Activated CD4-positive, CD25-positive, alpha-beta regulatory T cell treated with anti-CD3 and anti-CD28 coated beads, Interleukin-2, amount 50 U/mL, for 24 hours (primary cell): ENCODE results near the gene NOS1AP.

Experiments used
- ATAC-seq, 2 donors: fragments of 150-1000 bp; cut with Tn5 transposase; one replicate each; pipeline ENCODE4 v1.10.0; 2021; ENCODE audit warnings: mild to moderate bottlenecking in 1 of 2, moderate library complexity in 1 of 2

Gene NOS1AP

DNA sequence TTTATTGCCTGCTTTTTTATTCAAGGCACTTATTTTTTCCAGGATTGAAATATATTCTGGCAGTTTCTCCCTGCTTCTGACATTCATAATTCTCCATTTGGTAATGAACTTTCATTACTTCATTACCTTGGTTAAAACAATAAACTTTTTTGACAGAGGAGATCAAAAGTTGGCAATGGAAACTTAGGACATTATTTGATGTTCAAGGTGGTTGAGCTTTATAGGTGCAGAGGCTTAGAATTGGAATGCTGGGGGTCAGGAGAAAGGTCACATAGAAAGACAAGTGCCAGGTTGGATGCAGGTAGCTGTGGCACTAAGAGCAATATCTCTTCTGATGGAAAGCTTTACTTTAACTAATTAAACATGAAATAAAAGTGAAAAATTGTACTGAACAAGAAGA is 154.8 kb downstream of the NOS1AP start:
- ATAC-seq = no peak

DNA sequence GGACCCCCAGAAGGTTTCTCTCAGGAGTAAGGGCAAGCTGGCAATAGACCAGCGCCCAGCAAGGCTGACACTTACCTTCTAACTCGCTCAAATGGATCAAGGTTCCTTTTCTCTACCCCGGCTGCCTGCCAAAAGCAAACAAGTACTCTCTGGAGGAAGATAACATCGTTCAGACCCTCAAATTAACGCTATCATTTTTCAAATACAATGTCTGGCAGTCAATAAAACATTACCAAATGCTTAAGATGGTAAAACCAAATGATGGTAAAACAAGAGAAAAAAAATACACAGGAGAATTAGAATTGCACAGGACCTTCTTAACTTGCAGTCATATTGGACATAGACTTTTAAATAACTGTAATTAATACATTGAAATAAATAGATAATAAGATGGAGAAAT is 159.1 kb downstream of the NOS1AP start:
- ATAC-seq = no peak

DNA sequence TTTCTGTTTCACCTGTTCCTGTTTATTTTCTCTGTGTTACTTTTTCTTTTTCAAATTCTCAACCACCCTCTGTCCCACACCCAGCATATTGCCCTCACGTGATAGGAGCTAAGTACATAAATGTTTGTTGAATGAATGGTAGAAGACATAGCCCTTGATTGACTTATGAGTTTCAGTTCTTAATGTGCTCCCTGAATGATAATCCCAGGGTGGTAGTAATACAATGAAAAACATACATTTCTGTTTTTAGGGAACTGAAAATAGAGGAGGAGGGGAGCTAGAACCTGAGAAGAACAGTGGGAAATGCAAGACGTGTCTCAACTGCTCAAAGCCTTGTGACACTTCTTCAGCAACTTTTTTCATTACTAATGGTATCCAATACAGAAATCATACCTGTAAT is 160.1 kb downstream of the NOS1AP start:
- no peak for ATAC-seq

DNA sequence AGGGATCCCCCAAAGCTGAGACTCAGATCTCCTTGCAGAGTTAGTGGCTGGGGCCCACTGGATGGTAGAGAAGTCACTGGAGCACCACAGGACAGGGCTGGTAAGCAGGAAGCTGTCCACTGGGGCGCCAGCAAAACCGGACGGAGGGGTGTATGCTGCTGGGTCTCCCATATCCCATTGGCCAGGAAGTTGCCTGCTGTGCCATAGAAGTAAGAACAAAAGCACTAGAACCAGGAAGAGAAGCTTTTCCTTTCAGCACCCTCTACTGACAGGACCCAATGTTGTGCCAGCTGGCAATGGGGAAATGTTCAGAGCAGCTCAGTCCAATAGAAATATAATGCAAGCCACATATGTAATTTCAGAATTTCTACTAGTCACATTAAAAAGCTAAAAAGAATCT is 160.6 kb downstream of the NOS1AP start:
- no peak for ATAC-seq

DNA sequence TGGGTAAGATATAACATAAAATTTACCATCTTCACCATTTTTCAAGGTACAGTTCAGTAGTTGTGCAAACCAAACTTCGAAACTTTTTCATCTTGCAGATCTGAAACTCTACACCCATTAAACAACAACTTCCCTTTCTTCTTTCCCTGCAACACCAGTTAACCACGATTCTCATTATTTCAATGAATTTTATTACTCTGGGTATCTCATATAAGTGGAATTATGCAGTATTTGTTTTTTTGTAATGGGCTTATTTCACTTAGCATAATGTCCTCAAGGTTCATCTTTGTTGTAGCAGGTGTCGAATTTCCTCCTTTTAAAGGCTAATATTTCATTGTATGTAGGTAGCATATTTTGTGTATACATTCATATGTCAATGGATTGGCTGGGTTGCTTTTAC is 161.0 kb downstream of the NOS1AP start:
- no peak for ATAC-seq

DNA sequence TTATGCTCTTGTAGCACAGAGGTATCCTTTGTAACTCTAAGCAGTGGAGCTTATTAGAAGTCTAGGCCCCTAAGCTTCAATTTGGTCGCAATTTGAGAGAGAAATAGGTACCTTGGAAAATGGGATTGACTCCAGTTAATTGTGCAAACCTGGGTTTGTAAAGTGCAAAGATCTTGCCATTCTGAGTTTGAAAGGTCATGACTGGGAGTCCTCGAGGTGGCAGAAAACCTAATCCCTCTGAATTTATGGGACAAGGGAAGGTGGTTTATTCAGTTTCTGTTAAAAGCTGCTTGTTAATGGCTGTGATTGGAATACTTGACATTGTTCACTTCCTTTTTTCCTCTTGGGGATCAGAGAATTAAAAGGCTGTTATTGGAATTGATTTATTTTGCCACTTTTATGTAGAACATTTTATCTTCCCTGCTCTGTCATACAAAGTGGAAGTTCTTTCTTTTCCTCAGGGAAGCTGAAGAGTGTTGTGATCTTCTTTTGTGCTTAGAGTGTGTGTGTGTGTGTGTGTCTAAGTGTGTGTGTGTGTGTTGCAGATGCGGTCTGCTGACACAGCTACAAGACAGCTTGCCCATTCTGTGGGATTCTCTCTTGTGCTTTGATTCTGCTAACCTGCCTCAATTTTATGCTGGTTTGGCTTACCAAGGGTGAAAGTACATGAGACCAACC is 162.7 kb downstream of the NOS1AP start:
- ATAC-seq = no peak

DNA sequence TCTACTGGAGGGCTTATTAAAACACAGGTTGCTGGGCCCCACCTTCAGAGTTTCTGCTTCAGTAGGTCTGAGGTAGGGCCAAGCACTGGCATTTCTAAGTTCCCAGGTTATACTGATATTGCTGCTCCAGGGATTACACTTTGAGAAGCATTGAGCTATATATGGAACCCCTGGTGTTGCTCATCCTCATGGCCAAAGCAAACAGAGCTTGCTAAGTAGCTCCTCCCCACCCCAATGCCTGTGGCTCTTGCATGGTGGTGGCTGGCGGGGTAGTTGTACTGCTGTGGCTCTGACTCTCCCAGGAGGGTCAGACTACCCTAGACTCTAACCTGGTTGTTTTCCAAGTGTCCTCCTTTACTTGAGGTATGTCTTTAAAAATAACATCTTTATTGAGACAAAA is 163.6 kb downstream of the NOS1AP start:
- no peak for ATAC-seq

DNA sequence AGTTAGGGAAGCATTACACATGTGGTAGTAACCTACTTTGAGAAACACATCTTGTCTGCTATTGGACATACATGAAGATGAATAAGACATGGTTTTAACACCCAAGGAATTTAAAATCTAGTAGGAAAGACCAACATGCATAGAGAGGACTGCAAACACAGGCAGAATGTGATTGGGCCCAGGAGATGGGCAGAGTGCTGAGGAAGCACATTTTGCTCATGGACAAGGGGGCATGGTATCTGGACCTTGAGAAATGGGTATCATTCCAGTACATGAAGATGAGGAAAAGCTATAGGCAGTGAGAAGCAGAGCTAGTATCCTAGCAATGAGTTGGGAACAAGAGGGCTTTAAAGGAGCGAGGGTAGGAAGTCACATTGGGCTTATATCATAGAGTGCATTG is 164.4 kb downstream of the NOS1AP start:
- ATAC-seq = no peak

DNA sequence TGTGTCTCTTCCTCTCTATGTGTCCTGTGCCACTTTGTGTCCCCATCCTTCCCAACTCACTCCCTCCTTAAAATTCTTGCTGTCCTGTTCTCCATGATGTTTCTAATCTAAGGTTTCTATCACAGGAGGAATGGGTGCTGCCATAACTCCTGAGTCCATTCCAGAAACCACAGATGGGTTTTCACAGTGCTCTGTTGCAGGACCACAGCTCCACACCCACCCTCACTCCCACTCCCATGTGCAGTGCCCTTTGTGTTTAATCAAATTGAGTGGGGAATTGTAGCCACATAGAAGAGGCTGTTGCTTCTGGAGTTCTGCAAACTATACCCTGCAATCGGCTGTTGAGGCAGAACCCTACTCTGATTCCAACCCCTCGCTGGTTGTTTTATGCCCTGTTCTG is 165.1 kb downstream of the NOS1AP start:
- ATAC-seq = no peak

DNA sequence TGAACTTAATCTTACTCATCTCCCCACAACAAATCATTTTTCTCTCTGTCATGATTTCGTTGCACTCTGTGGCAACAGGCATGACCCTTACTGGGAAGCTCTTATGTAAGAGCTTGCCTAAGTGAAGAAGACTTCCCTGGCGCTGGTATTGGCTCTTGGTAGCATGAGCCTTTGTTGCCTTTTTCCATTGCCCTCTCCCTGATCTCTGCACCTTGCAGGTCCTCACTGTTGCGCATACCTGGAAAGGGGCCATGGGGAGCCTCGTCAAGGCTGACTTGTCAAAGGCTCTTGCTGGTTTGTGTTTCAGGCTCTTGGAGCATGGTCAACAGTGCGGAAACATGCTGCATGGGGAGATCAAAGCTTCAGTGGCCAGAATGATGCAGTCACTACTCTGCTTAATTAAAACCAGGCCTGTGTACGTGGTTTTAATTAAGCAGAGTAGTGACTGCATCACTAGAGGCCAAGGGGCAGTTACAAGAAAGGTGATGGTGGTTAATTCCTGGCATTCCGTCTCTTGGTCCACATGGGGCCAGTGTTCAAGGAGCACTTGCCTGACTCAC is 165.8 kb downstream of the NOS1AP start:
- ATAC-seq = no peak

DNA sequence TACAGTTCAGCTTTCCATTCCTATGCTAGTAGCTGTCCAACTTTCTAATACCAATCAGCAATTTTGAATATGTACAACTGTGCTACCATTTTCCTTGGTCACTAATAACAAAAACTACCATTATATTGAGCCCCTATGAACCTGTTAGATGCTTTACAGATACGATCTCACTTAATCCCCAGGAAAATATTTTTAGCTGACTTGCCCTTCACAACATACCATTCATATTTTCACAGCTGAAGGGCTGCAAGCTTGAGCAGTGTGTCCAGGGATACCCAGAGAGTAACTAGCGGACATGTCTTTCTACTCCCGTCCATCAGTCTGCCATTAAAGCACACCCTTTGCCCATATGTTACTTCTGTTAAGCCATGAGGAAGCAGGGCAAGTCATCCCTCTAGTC is 166.7 kb downstream of the NOS1AP start:
- no peak for ATAC-seq

DNA sequence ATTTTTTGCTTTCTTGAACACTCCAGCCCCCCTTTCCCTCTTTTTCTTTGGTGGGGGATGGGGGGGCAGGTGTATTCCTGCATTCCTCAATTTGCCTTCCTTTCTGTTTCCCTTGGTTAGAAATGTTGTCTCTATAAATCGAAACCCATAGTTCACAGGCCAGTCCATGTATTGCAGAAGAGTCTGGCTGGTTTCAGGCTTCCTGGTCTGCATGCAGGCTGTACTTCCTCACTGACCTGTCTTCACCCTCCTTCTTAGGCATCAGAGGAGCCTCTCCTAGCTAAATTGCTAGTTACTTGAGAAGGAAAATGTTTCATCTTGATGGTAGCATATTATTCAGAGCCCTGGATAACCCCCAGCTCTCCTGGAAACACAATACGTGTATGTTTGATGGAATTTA is 167.1 kb downstream of the NOS1AP start:
- ATAC-seq = no peak

DNA sequence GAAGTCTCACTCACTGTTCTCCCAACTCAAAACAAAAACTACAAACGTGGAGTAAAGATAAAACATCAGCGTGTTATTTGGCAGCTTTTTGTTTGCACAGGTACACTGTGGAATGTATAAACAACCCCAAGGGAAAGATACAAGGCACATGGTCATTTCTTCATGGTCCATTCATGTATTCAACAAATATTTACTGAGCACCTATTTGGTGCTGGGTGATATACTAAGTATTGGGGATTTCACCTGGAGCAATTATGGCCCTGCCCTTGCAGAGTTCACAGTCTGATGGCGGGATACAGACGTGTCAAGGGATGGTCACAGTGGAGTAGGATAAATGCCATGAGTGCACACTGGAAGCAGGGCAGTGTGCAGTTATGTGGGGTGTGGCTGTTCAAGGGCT is 171.1 kb downstream of the NOS1AP start:
- no peak for ATAC-seq

DNA sequence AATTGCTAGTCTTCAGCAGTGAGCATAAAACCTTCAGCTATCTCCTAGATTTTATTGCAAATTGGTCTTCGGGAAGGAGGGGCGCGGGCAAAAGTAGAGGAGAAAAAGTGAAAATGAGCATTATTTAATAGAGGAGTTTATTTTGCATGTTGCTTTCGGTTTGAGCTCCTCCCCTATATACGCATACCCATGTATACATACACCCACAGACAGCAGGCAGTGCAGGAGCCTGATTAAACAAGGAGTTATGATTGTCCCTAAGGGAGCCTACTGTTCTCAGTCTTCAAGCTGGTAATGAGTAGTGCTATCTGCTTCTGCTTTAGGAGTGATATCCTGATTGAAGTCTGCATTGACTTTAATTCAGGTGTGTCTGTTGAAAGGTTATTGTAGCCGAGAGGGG is 173.3 kb downstream of the NOS1AP start:
- ATAC-seq = no peak

DNA sequence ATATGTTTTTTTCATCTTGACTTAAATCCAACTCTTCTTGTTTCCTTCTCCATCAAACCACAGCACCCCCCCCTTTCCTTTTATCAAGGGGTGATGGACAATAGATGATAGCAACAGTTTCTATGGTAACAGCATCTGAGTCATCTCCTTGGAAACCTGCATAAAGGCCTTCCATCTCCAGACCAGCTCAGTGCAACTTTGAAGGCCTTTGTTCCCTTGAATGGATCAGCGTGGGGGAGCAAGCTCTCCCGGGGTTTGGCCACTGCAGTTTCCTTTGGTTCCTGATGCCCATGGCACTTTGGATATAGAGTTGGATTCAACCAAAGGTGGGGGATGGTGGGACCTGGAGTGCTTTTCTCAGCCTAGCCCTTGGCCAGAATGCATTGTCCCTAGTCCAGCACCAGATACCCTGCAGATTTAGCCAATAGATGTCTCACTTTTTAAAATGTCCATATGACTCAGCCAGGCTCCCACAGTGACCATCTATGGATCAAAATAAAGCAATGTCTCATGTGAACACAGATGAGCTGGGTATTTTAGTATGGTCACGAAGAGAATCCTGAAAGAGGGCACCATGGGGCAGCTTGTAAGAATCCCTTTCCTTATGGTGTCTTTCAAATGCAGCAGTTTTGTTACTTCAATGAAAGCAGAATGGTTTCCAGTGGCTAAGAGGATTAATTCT is 179.5 kb downstream of the NOS1AP start:
- ATAC-seq = no peak

DNA sequence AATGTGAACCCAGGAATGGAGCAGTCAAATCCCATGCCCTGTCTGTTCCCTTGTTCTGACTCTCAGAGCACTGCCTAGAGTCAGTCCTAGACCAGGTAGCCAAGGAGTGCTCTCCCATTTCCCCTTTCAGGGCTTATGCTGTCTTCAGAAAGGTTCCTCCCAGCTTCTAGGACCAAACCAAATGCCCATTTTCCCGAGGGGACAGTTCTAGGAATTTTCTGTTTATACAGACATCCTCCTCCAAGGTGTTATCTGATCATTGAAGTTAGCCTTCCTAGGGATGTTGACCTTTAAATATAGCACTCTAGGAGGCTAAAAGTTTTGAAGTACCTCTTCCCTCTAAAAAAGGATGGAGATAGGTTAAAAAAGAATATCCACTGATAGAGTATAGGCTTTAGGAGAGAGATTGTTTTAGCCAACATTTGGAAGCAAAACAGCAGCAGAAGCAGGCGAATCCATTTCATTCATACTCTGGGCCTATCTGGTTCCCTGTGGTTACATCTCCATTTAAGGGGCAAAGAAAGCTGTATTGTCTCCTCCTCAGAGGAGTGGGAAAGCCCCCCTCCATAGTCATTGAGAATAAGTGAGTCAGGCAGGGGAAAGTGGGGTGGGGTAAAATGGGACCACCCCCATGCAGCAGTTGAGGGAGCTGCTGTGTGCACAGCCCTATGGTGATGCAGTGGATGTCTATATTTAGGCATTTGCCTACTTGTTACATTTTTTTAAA is 180.7 kb downstream of the NOS1AP start:
- ATAC-seq = no peak

DNA sequence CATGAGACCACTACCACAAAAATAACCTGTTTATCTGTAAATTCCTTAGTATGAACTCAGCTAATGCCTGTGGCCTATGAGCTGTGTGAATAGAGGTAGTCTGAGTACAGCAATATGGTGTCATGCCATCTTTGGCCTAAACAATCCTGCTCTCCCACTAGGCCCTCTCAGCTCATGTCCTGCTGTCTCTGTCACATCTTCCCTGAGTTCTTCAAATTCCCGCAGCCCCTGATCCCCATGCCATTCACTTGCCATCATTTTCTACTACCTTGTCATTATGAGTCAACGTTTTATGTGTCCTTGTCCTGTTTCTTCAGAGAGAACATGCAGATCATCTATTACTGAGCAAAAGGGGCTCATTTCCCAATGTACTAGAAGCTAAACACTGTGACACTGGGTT is 181.6 kb downstream of the NOS1AP start:
- no peak for ATAC-seq

DNA sequence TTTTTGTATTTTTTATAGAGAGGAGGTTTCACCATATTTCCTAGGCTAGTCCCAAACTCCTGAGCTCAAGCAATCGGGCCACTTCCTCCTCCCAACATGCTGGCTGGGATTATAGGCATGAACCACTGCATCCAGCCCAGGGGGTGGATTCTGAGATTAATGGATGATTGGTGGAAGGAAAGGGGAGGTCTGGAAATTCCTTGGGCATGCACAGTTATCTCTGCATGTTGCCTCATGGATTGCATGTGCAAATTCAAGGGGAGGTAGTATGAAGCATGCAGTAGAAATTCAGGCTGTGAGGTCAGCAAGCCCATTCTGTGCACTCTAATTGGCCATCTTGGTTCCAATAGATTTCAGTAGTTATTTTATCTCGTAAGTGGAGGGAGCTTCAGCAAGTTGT is 182.7 kb downstream of the NOS1AP start:
- ATAC-seq = no peak

DNA sequence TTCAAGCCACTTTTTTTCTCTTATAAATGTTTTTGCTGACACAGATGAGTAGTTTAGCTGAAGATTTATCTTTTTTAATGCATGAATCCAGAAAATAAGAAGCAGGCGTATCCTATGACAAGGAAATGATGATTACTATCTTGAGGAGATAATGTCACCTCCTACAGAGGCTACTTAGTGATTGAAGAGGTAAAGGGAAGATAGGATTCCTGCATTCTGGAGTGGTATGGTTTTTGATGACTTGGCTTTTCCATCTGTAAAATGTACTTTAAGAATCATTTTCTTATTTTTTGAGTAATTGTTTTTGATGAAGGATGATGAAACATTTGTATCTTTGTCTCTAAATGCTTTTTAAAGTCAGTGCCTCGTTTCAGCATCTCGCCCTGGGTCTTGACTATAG is 184.3 kb downstream of the NOS1AP start:
- ATAC-seq = no peak

DNA sequence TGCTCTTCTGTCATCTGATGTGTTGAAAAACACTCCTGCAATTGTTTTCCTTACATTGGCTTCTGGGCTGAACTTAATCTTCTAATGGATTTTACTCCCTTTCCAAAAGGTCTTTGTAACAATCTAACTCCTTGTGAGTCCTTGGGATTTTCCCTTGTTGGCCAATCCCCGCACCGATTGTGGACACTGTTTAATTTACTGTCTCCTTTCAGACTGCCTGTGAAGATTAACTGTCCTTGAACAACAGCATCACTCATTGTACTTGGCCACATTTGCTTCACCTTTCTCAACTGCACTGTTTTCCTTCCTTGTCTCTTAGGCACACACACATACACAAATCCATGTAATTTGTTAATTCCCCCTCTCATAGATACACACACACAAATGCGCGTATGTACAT is 186.8 kb downstream of the NOS1AP start:
- no peak for ATAC-seq

DNA sequence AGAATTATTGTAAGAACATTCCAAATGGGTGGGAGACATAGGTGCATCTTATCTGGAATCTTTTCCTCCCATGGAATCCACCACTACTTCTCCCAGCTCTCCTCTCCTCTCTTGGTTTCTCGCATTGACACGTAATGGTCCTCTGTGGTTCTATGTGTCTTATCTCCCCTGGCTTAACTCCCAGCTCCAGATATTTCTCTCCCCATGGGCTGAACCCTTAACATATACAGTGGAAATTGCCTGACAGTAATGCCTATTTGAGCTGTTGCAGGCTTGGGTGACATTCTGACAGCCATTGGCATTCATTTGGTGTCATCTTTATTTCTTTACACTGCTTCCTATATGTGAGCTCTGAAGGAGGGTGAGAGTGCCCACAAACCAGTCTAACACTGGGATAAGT is 188.9 kb downstream of the NOS1AP start:
- no peak for ATAC-seq

DNA sequence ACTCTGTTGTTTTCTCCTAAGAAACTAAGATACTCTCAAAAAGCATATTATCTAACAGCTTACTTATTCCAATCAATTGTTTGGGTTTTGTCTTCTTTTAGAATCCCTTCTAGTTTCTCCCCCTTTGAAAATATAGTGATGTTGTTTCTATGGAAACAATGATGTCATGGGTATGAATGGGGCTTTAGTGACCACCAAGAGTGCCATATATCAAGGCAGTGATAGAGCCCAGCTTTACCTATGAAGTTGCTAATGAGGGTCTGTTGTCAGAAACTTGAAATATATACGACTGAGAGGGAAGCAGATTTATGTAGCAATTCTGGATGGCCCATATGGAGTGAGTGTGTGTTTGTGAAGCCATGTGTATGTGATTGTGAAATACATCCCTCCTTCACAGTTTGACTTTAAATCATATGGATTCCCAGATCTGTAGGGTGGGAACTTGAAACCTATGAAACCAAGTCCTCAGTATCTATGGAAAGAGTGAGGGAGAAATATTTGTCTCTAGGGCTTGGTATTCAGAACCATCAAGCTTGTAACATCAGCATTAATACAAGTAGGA is 190.5 kb downstream of the NOS1AP start:
- ATAC-seq = no peak

DNA sequence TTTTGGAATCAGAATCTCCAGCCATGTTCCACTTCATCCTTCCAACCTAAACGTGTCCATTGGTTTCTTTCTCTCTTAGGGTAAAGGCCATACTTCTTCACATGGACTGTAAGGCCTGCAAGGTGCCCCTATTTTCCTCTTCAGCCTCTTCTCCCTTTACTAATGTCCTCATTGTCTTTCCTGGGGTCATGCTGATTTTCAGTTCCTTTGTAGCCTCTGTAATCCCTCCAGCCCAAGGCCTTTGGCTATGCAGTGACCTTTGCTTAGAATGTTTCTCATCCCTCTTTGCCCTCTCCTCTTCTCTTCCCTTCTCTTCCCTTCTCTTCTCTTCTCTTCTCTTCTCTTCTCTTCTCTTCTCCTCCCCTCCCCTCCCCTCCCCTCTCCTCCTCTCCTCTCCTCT is 194.6 kb downstream of the NOS1AP start:
- no peak for ATAC-seq

DNA sequence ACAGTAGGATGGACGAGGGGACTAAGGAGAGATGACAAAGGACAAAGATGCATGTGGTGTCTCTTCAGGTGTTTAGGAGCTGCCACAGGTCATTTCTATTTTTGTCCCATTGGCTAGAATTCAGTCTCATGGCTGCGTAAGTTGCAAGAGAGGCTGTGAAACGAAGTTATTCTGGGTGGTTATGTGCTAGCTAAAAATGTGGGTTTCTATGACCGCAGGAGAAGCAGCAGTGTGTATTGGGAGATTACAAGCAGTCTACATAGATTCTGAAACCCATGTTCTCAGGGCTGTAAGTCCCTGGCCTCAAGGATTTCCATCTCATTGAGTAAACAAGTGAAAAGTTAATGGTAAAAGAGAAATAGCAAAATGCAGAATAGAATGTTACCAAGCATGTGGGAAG is 196.5 kb downstream of the NOS1AP start:
- no peak for ATAC-seq
